WTC11 (cell line): ENCODE results near the gene HNRNPLL. TPM values are rescaled to one million over a fixed set of nuclear protein-coding genes. Genes with fewer than 3 reads are reported as not detected.

Source experiments
- ATAC-seq: fragments of 200-7000 bp; cut with Tn5 transposase; 2 replicates; pipeline ENCODE4 v1.10.0; 2021; ENCODE audit warnings: mild to moderate bottlenecking, moderate library complexity
- CTCF ChIA-PET: fragments of 300-600 bp; sonication (Branson Sonifier 250); formaldehyde crosslinking; loops from one replicate; lab custom pipeline; 2021; ENCODE audit warnings: antibody characterized with exemption; lab: Charles Lee
- POLR2A ChIA-PET: fragments of 350-600 bp; sonication (Branson Sonifier 250); formaldehyde crosslinking; loops from one replicate; lab custom pipeline; 2021; ENCODE audit warnings: antibody characterized with exemption; lab: Charles Lee
- DNase-seq: peaks from one replicate; pipeline ENCODE4 v3.0.0; 2021; ENCODE audit warnings: low spot score
- H3K27ac Mint-ChIP-seq: 2 replicates; pipeline ENCODE4 v1.8.0; 2021; ENCODE audit warnings: mixed read lengths
- H3K27me3 Mint-ChIP-seq: 2 replicates; pipeline ENCODE4 v1.8.0; 2021; ENCODE audit warnings: low read depth, mild to moderate bottlenecking, moderate library complexity, mixed read lengths
- H3K36me3 Mint-ChIP-seq: 2 replicates; pipeline ENCODE4 v1.8.0; 2021; ENCODE audit warnings: mixed read lengths
- H3K4me1 Mint-ChIP-seq: 2 replicates; pipeline ENCODE4 v1.8.0; 2022; ENCODE audit warnings: mixed read lengths
- H3K4me3 Mint-ChIP-seq: 2 replicates; pipeline ENCODE4 v1.8.0; 2021; ENCODE audit warnings: mild to moderate bottlenecking, moderate library complexity, mixed read lengths
- H3K9me3 Mint-ChIP-seq: 2 replicates; pipeline ENCODE4 v1.8.0; 2021; ENCODE audit warnings: mixed read lengths
- AFF4 ChIP-seq: sonication (generic); formaldehyde crosslinking; IDR thresholded peaks from 2 replicates; pipeline ENCODE4 v1.8.1; 2023; ENCODE audit warnings: mild to moderate bottlenecking, missing genetic modification reagents, borderline replicate concordance
- E2F4 ChIP-seq: sonication (generic); formaldehyde crosslinking; IDR thresholded peaks from 2 replicates; pipeline ENCODE4 v1.8.1; 2022; ENCODE audit warnings: low read depth, mild to moderate bottlenecking, moderate library complexity, missing genetic modification reagents, borderline replicate concordance
- ESRRA ChIP-seq: sonication (generic); formaldehyde crosslinking; IDR thresholded peaks from 2 replicates; pipeline ENCODE4 v1.8.1; 2022; ENCODE audit warnings: mild to moderate bottlenecking, missing genetic modification reagents, borderline replicate concordance
- ETV6 ChIP-seq: sonication (generic); formaldehyde crosslinking; IDR thresholded peaks from 2 replicates; pipeline ENCODE4 v1.8.1; 2022; ENCODE audit warnings: mild to moderate bottlenecking, missing genetic modification reagents
- FOXP4 ChIP-seq: sonication (generic); formaldehyde crosslinking; IDR thresholded peaks from 2 replicates; pipeline ENCODE4 v1.8.0; 2022; ENCODE audit warnings: mild to moderate bottlenecking, missing genetic modification reagents
- JUN ChIP-seq: sonication (generic); formaldehyde crosslinking; IDR thresholded peaks from 2 replicates; pipeline ENCODE4 v1.8.0; 2023; ENCODE audit warnings: mild to moderate bottlenecking, missing genetic modification reagents
- NFE2L1 ChIP-seq: sonication (generic); formaldehyde crosslinking; IDR thresholded peaks from 2 replicates; pipeline ENCODE4 v1.8.1; 2023; ENCODE audit warnings: missing genetic modification reagents
- NFYB ChIP-seq: sonication (generic); formaldehyde crosslinking; conservative IDR thresholded peaks from 2 replicates; pipeline ENCODE4 v1.8.0; 2022; ENCODE audit warnings: low read depth, missing genetic modification reagents
- NR3C1 ChIP-seq: sonication (generic); formaldehyde crosslinking; conservative IDR thresholded peaks from 2 replicates; pipeline ENCODE4 v1.8.1; 2023; ENCODE audit warnings: low read depth, mild to moderate bottlenecking, missing genetic modification reagents
- RELA ChIP-seq: sonication (generic); formaldehyde crosslinking; IDR thresholded peaks from 2 replicates; pipeline ENCODE4 v1.8.1; 2022; ENCODE audit warnings: missing genetic modification reagents, mild to moderate bottlenecking, borderline replicate concordance
- SMAD3 ChIP-seq: sonication (generic); formaldehyde crosslinking; IDR thresholded peaks from 2 replicates; pipeline ENCODE4 v1.8.0; 2022; ENCODE audit warnings: missing genetic modification reagents, mild to moderate bottlenecking, borderline replicate concordance
- SOX15 ChIP-seq: fragments of 250-450 bp; sonication (Bioruptor Pico); IDR thresholded peaks from 2 replicates; pipeline ENCODE4 v1.9.0; 2021; ENCODE audit warnings: mild to moderate bottlenecking
- TCF7 ChIP-seq: sonication (generic); formaldehyde crosslinking; IDR thresholded peaks from 2 replicates; pipeline ENCODE4 v1.8.0; 2022; ENCODE audit warnings: mild to moderate bottlenecking, low read depth, missing genetic modification reagents, moderate library complexity
- USF1 ChIP-seq: sonication (generic); formaldehyde crosslinking; IDR thresholded peaks from 2 replicates; pipeline ENCODE4 v1.8.0; 2022; ENCODE audit warnings: mild to moderate bottlenecking, missing genetic modification reagents
- ZNF121 ChIP-seq: sonication (generic); formaldehyde crosslinking; IDR thresholded peaks from 2 replicates; pipeline ENCODE4 v1.8.0; 2023; ENCODE audit warnings: missing genetic modification reagents
- ZNF232 ChIP-seq: sonication (generic); formaldehyde crosslinking; IDR thresholded peaks from 2 replicates; pipeline ENCODE4 v1.8.0; 2022; ENCODE audit warnings: mild to moderate bottlenecking, missing genetic modification reagents
- ZNF396 ChIP-seq: fragments of 250-450 bp; sonication (Bioruptor Pico); IDR thresholded peaks from 2 replicates; pipeline ENCODE4 v1.8.0; 2021; ENCODE audit warnings: mild to moderate bottlenecking, moderate library complexity, borderline replicate concordance
- ZNF416 ChIP-seq: fragments of 250-450 bp; sonication (Bioruptor Pico); IDR thresholded peaks from 2 replicates; pipeline ENCODE4 v1.9.0; 2021; ENCODE audit warnings: mild to moderate bottlenecking, inconsistent platforms
- ZNF425 ChIP-seq: fragments of 250-450 bp; sonication (Bioruptor Pico); conservative IDR thresholded peaks from 2 replicates; pipeline ENCODE4 v1.9.0; 2021; ENCODE audit warnings: mild to moderate bottlenecking
- ZNF671 ChIP-seq: fragments of 250-450 bp; sonication (Bioruptor Pico); IDR thresholded peaks from 2 replicates; pipeline ENCODE4 v1.8.0; 2021; ENCODE audit warnings: mild to moderate bottlenecking
- total RNA-seq: library from RNA; stranded (reverse); gene quantifications from 3 replicates; pipeline ENCODE4 v1.2.3, GENCODE V29; 2021
- TF ChIP-seq, protein P1 (sequence below): fragments of 250-450 bp; sonication (Bioruptor Pico); IDR thresholded peaks from 2 replicates; pipeline ENCODE4 v1.9.0; 2021; ENCODE audit warnings: mild to moderate bottlenecking

HNRNPLL gene
- total RNA-seq, 1 experiment from 2014 or later: 65.3 TPM

- no peaks in the 10 kb centered on the region for H3K27me3 Mint-ChIP-seq
- TF ChIP-seq NR3C1: no peak
- no peak for TF ChIP-seq ETV6 (CRISPR knock-in tag)
- TF ChIP-seq ZNF425 (CRISPR knock-in tag): no peak
- TF ChIP-seq ZNF121: no peak
- TF ChIP-seq TCF7 (CRISPR knock-in tag): no peak
- TF ChIP-seq USF1: no peak
- TF ChIP-seq RELA: no peak
- TF ChIP-seq E2F4 (CRISPR knock-in tag): no peak
- TF ChIP-seq ESRRA: no peak
- TF ChIP-seq ZNF232 (CRISPR knock-in tag): no peak
- TF ChIP-seq ZNF396 (CRISPR knock-in tag): no peak
- no peak for TF ChIP-seq NFYB
- no peak for TF ChIP-seq ZNF416 (CRISPR knock-in tag)
- TF ChIP-seq AFF4: no peak
- POLR2A ChIA-PET: no interaction called here
- H3K27ac Mint-ChIP-seq: peak overlapping the region; percentile 73
- DNase-seq: no peak
- H3K4me3 Mint-ChIP-seq: no peak overlapping the region
- CTCF ChIA-PET: interaction anchor here (1.0 to 1.3 kb wide), 2 partner anchors 11 to 32 kb away, joined by 3 read pairs; no protein-coding TSS in a partner anchor
- no peaks in the 10 kb centered on the region for H3K9me3 Mint-ChIP-seq
- peaks cover 3% of the 10 kb centered on the region; the same call in 1 of the 2 replicates for H3K36me3 Mint-ChIP-seq
- peaks cover 15% of the 10 kb centered on the region for H3K4me1 Mint-ChIP-seq
- no peak for ATAC-seq
Observed at GRCh38 chr2:38549851-38550250, 52.9 kb downstream of the HNRNPLL start.

- Mint-ChIP-seq H3K27me3 (no peaks in the 10 kb centered on the region), H3K9me3 (no peaks in the 10 kb centered on the region), H3K36me3 (peaks cover 3% of the 10 kb centered on the region; the same call in 1 of the 2 replicates), H3K4me1 (peaks cover 17% of the 10 kb centered on the region), H3K4me3 (no peak overlapping the region), H3K27ac (peak overlapping the region; percentile 73)
- POLR2A ChIA-PET: no interaction called here
- ATAC-seq: no peak
- CTCF ChIA-PET: interaction anchor here (1.0 kb wide), 2 partner anchors 10 to 32 kb away, joined by 3 to 4 read pairs; no protein-coding TSS in a partner anchor
- DNase-seq: no peak
- no peak for TF ChIP-seq AFF4
- no peak for TF ChIP-seq SMAD3 (CRISPR knock-in tag)
- TF ChIP-seq NFYB: no peak
- TF ChIP-seq FOXP4 (CRISPR knock-in tag): no peak
- TF ChIP-seq, protein P1, sequence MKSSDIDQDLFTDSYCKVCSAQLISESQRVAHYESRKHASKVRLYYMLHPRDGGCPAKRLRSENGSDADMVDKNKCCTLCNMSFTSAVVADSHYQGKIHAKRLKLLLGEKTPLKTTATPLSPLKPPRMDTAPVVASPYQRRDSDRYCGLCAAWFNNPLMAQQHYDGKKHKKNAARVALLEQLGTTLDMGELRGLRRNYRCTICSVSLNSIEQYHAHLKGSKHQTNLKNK (CRISPR knock-in tag): no peak
- TF ChIP-seq JUN: no peak
- TF ChIP-seq SOX15 (CRISPR knock-in tag): no peak
- TF ChIP-seq NFE2L1 (CRISPR knock-in tag): no peak
- no peak for TF ChIP-seq ZNF671 (CRISPR knock-in tag)
Observed at GRCh38 chr2:38549071-38549704, 53.5 kb downstream of the HNRNPLL start.
